GM12892 (cell line): Measurements from ENCODE around the gene GRIPAP1.

Source experiments
- DNase-seq: peaks from one replicate; pipeline ENCODE4 v3.0.0; 2011; ENCODE audit not compliant: insufficient read length
- FAIRE-seq: peaks from 2 replicates; lab custom pipeline; 2011; peaks lifted over from hg19 to GRCh38; lab: Jason Lieb, UNC
- POLR2A ChIP-seq: IDR thresholded peaks from 2 replicates; pipeline ENCODE4 v1.6.1; 2011; ENCODE audit warnings: low read depth, low read length, control low read depth
- POLR2AphosphoS5 ChIP-seq: IDR thresholded peaks from 2 replicates; pipeline ENCODE4 v1.6.1; 2011; ENCODE audit warnings: low read depth, low read length, control low read depth
- TAF1 ChIP-seq: IDR thresholded peaks from 2 replicates; pipeline ENCODE4 v1.6.1; 2011; ENCODE audit warnings: low read depth, mild to moderate bottlenecking, control low read depth, low read length, borderline replicate concordance

Gene GRIPAP1

GRCh38 chrX:49029876-49030275 lies 27.8 kb upstream of the GRIPAP1 start:
- TF ChIP-seq POLR2AphosphoS5, result no peak
- TF ChIP-seq TAF1, result no peak
- no peak for TF ChIP-seq POLR2A
- FAIRE-seq, result no peak
- no peak for DNase-seq

- no peak for FAIRE-seq
- no peak for TF ChIP-seq TAF1
- no peak for DNase-seq
Observed at GRCh38 chrX:49019599-49020249, 17.7 kb upstream of the GRIPAP1 start.

- no peak for TF ChIP-seq TAF1
- TF ChIP-seq POLR2AphosphoS5, result no peak
- TF ChIP-seq POLR2A, result no peak
- FAIRE-seq (no peak), DNase-seq (no peak)
Observed at GRCh38 chrX:49019050-49019449, 17.0 kb upstream of the GRIPAP1 start.

- FAIRE-seq (no peak), DNase-seq (no peak)
Observed at GRCh38 chrX:49003696-49004095, 1.6 kb upstream of the GRIPAP1 start.

GRCh38 chrX:49001521-49002090 lies 458 bp downstream of the GRIPAP1 start:
- TF ChIP-seq TAF1, result no peak
- TF ChIP-seq POLR2AphosphoS5, result no peak
- FAIRE-seq (peak; percentile 70), DNase-seq (no peak)

More at GRCh38 chrX:49003696-49004095, 1.6 kb upstream of the GRIPAP1 start:
- TF ChIP-seq POLR2AphosphoS5 (no peak), TAF1 (no peak), POLR2A (no peak)

- TF ChIP-seq TAF1, result no peak
- no peak for TF ChIP-seq POLR2AphosphoS5
- TF ChIP-seq POLR2A, result no peak
- FAIRE-seq, result no peak
- DNase-seq, result no peak
Observed at GRCh38 chrX:49000636-49001035, 1.4 kb downstream of the GRIPAP1 start.

GRCh38 chrX:48999030-48999429 lies 3.0 kb downstream of the GRIPAP1 start:
- TF ChIP-seq POLR2AphosphoS5 (no peak), TAF1 (no peak), POLR2A (no peak)
- DNase-seq (no peak), FAIRE-seq (no peak)

GRCh38 chrX:48998391-48998790 lies 3.7 kb downstream of the GRIPAP1 start:
- FAIRE-seq, result no peak
- DNase-seq, result no peak
- TF ChIP-seq POLR2A, result no peak
- no peak for TF ChIP-seq POLR2AphosphoS5
- no peak for TF ChIP-seq TAF1

GRCh38 chrX:48997865-48998264 lies 4.2 kb downstream of the GRIPAP1 start:
- FAIRE-seq (no peak), DNase-seq (no peak)
- TF ChIP-seq TAF1 (no peak), POLR2A (no peak), POLR2AphosphoS5 (no peak)

- FAIRE-seq (no peak), DNase-seq (no peak)
- TF ChIP-seq TAF1, result no peak
- no peak for TF ChIP-seq POLR2AphosphoS5
- no peak for TF ChIP-seq POLR2A
Observed at GRCh38 chrX:48997455-48997854, 4.6 kb downstream of the GRIPAP1 start.

- no peak for FAIRE-seq
- TF ChIP-seq POLR2A, result no peak
- no peak for TF ChIP-seq POLR2AphosphoS5
- TF ChIP-seq TAF1, result no peak
- DNase-seq, result no peak
Observed at GRCh38 chrX:48996969-48997368, 5.1 kb downstream of the GRIPAP1 start.

- DNase-seq (no peak), FAIRE-seq (no peak)
- TF ChIP-seq POLR2A (no peak), TAF1 (no peak), POLR2AphosphoS5 (no peak)
Observed at GRCh38 chrX:48992341-48992740, 9.7 kb downstream of the GRIPAP1 start.
